ENCODE measurements around the gene CWF19L2.
"Not testable (repeated sequence)": the region's sequence is repeated elsewhere in the genome, so short reads cannot be mapped to it uniquely, and the experiment has no call there.

The CWF19L2 gene

GRCh38 chr11:107467696-107468095 is 10.1 kb upstream of the CWF19L2 start:
- DNase-seq (ENCODE audit: insufficient read length, low spot score) (no peak), FAIRE-seq (no peak)
- TF ChIP-seq POLR2A (IDR thresholded peaks at IDR 0.05; ENCODE audit: low read depth, low read length), result no peak

- FAIRE-seq; DNase-seq (ENCODE audit: insufficient read length, low spot score): not testable (repeated sequence)
Measured at GRCh38 chr11:107466275-107466866, 8.7 kb upstream of the CWF19L2 start.

- no peak for TF ChIP-seq POLR2A (IDR thresholded peaks at IDR 0.05; ENCODE audit: low read depth, low read length)
- DNase-seq (ENCODE audit: insufficient read length, low spot score) (no peak), FAIRE-seq (no peak)
Measured at GRCh38 chr11:107457205-107457557, 444 bp downstream of the CWF19L2 start.

- FAIRE-seq (no peak), DNase-seq (ENCODE audit: insufficient read length, low spot score) (no peak)
- TF ChIP-seq POLR2A (IDR thresholded peaks at IDR 0.05; ENCODE audit: low read depth, low read length), result no peak
Measured at GRCh38 chr11:107453594-107454286, 3.9 kb downstream of the CWF19L2 start.

- TF ChIP-seq POLR2A (IDR thresholded peaks at IDR 0.05; ENCODE audit: low read depth, low read length), result no peak
- DNase-seq (ENCODE audit: insufficient read length, low spot score) (no peak), FAIRE-seq (no peak)
Measured at GRCh38 chr11:107446822-107447431, 10.7 kb downstream of the CWF19L2 start.

GRCh38 chr11:107442715-107443215 is 14.9 kb downstream of the CWF19L2 start:
- FAIRE-seq, result no peak
- no peak for TF ChIP-seq POLR2A (IDR thresholded peaks at IDR 0.05; ENCODE audit: low read depth, low read length)
- DNase-seq (ENCODE audit: insufficient read length, low spot score), result no peak

GRCh38 chr11:107439586-107440167 is 17.9 kb downstream of the CWF19L2 start:
- DNase-seq (ENCODE audit: insufficient read length, low spot score), result no peak
- FAIRE-seq, result no peak
- no peak for TF ChIP-seq POLR2A (IDR thresholded peaks at IDR 0.05; ENCODE audit: low read depth, low read length)

GRCh38 chr11:107438148-107438547 is 19.5 kb downstream of the CWF19L2 start:
- no peak for TF ChIP-seq POLR2A (IDR thresholded peaks at IDR 0.05; ENCODE audit: low read depth, low read length)
- FAIRE-seq (no peak), DNase-seq (ENCODE audit: insufficient read length, low spot score) (no peak)

GRCh38 chr11:107430525-107430924 is 27.1 kb downstream of the CWF19L2 start:
- TF ChIP-seq POLR2A (IDR thresholded peaks at IDR 0.05; ENCODE audit: low read depth, low read length), result no peak
- FAIRE-seq (no peak), DNase-seq (ENCODE audit: insufficient read length, low spot score) (no peak)

GRCh38 chr11:107427569-107428180 is 29.9 kb downstream of the CWF19L2 start:
- DNase-seq (ENCODE audit: insufficient read length, low spot score) (no peak), FAIRE-seq (no peak)
- TF ChIP-seq POLR2A (IDR thresholded peaks at IDR 0.05; ENCODE audit: low read depth, low read length), result no peak

GRCh38 chr11:107413352-107413751 is 44.3 kb downstream of the CWF19L2 start:
- DNase-seq (ENCODE audit: insufficient read length, low spot score) (no peak), FAIRE-seq (no peak)
- TF ChIP-seq POLR2A (IDR thresholded peaks at IDR 0.05; ENCODE audit: low read depth, low read length), result no peak

GRCh38 chr11:107408762-107409211 is 48.8 kb downstream of the CWF19L2 start:
- DNase-seq (ENCODE audit: insufficient read length, low spot score) (no peak), FAIRE-seq (no peak)
- no peak for TF ChIP-seq POLR2A (IDR thresholded peaks at IDR 0.05; ENCODE audit: low read depth, low read length)

GRCh38 chr11:107405260-107405659 is 52.4 kb downstream of the CWF19L2 start:
- FAIRE-seq, result no peak
- TF ChIP-seq POLR2A (IDR thresholded peaks at IDR 0.05; ENCODE audit: low read depth, low read length), result no peak
- no peak for DNase-seq (ENCODE audit: insufficient read length, low spot score)

- DNase-seq (ENCODE audit: insufficient read length, low spot score); FAIRE-seq: not testable (repeated sequence)
Measured at GRCh38 chr11:107401131-107401530, 56.5 kb downstream of the CWF19L2 start.
